HUES64 (cell line): ENCODE measurements around the gene AKAP13.

Source experiments
- H3K27ac ChIP-seq: 2 replicates; pipeline ENCODE4 v1.7.0; 2013; ENCODE audit warnings: low read depth, low read length, inconsistent platforms
- H3K27me3 ChIP-seq: 2 replicates; pipeline ENCODE4 v1.6.1; 2013; ENCODE audit warnings: mild to moderate bottlenecking, low read length; ENCODE audit not compliant: insufficient read depth
- H3K36me3 ChIP-seq: 2 replicates; pipeline ENCODE4 v1.6.1; 2013; ENCODE audit warnings: mild to moderate bottlenecking, low read length; ENCODE audit not compliant: insufficient read depth
- H3K4me1 ChIP-seq: 2 replicates; pipeline ENCODE4 v1.6.1; 2013; ENCODE audit warnings: mild to moderate bottlenecking, low read length, moderate library complexity; ENCODE audit not compliant: insufficient read depth
- H3K4me3 ChIP-seq: 2 replicates; pipeline ENCODE4 v1.5.1; 2013; ENCODE audit warnings: mild to moderate bottlenecking, low read length, moderate library complexity
- H3K9ac ChIP-seq: 2 replicates; pipeline ENCODE4 v1.6.1; 2013; ENCODE audit warnings: mild to moderate bottlenecking, low read depth, low read length
- H3K9me3 ChIP-seq: 2 replicates; pipeline ENCODE4 v1.6.1; 2013; ENCODE audit warnings: low read depth, low read length; ENCODE audit not compliant: insufficient read depth
- WGBS: fragments of 150-250, 120-280 bp; methylation state at CpG from one replicate; pipeline ENCODE4 v1.1.7; 2013; ENCODE audit warnings: missing lambda C conversion rate; 5-methylcytosine and 5-hydroxymethylcytosine counted together

The AKAP13 gene

GRCh38 chr15:85545752-85546151 is 165.3 kb downstream of the AKAP13 start:
- Histone ChIP-seq H3K4me3 (no peak overlapping the region), H3K36me3 (peaks cover 22% of the 10 kb centered on the region), H3K4me1 (peaks cover 16% of the 10 kb centered on the region), H3K27me3 (no peaks in the 10 kb centered on the region), H3K9me3 (no peaks in the 10 kb centered on the region), H3K27ac (no peak overlapping the region), H3K9ac (no peak overlapping the region)
- 97% methylated on average over 3 of the region's 3 CpGs for WGBS

- Histone ChIP-seq H3K4me1 (peaks cover 12% of the 10 kb centered on the region), H3K9me3 (no peaks in the 10 kb centered on the region), H3K4me3 (no peak overlapping the region), H3K27me3 (no peaks in the 10 kb centered on the region), H3K36me3 (peaks cover 22% of the 10 kb centered on the region), H3K9ac (no peak overlapping the region), H3K27ac (no peak overlapping the region)
- WGBS = 100% methylated on average over 1 of the region's 1 CpG
Measured at GRCh38 chr15:85547386-85547785, 167.0 kb downstream of the AKAP13 start.

DNA sequence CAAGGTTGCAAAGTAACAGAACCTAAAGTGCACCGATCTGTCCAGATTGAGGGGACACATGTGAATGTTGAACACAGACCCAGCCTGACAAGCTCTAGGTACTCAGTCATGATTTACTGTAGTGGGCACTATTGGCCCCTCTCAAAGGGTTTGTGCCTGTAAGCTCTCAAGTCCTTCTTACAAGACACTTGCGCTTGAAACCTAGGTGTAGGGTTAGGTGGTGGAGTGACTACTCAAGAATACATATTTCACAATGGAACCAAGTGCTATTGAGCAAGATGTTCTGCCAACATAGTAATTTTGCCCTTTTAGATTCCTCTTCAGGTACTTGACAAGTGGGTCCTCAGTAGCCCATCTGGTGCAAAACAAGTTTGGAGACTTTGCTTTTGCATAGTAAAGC is 169.9 kb downstream of the AKAP13 start:
- Histone ChIP-seq H3K27ac (no peak overlapping the region), H3K36me3 (peaks cover 17% of the 10 kb centered on the region), H3K4me1 (peaks cover 8% of the 10 kb centered on the region; the same call in 1 of the 2 replicates), H3K9me3 (peaks cover 5% of the 10 kb centered on the region; the same call in 1 of the 2 replicates), H3K27me3 (no peaks in the 10 kb centered on the region), H3K9ac (no peak overlapping the region), H3K4me3 (no peak overlapping the region)
- 48% methylated on average over 2 of the region's 2 CpGs for WGBS

- H3K9ac ChIP-seq = no peak overlapping the region
- H3K27me3 ChIP-seq = no peaks in the 10 kb centered on the region
- no peak overlapping the region for H3K4me3 ChIP-seq
- peaks cover 10% of the 10 kb centered on the region; the same call in 1 of the 2 replicates for H3K36me3 ChIP-seq
- H3K27ac ChIP-seq = no peak overlapping the region
- peaks cover 11% of the 10 kb centered on the region; the same call in 1 of the 2 replicates for H3K4me1 ChIP-seq
- WGBS = 98% methylated on average over 2 of the region's 3 CpGs
- peaks cover 5% of the 10 kb centered on the region; the same call in 1 of the 2 replicates for H3K9me3 ChIP-seq
Measured at GRCh38 chr15:85551221-85551832, 170.9 kb downstream of the AKAP13 start.

GRCh38 chr15:85554852-85555521 is 174.6 kb downstream of the AKAP13 start:
- H3K27ac ChIP-seq = no peak overlapping the region
- H3K36me3 ChIP-seq = peaks cover 10% of the 10 kb centered on the region; the same call in 1 of the 2 replicates
- H3K9me3 ChIP-seq = peaks cover 5% of the 10 kb centered on the region; the same call in 1 of the 2 replicates
- 94% methylated on average over 7 of the region's 7 CpGs for WGBS
- H3K4me3 ChIP-seq = no peak overlapping the region
- H3K4me1 ChIP-seq = peaks cover 28% of the 10 kb centered on the region
- H3K9ac ChIP-seq = no peak overlapping the region
- no peaks in the 10 kb centered on the region for H3K27me3 ChIP-seq

DNA sequence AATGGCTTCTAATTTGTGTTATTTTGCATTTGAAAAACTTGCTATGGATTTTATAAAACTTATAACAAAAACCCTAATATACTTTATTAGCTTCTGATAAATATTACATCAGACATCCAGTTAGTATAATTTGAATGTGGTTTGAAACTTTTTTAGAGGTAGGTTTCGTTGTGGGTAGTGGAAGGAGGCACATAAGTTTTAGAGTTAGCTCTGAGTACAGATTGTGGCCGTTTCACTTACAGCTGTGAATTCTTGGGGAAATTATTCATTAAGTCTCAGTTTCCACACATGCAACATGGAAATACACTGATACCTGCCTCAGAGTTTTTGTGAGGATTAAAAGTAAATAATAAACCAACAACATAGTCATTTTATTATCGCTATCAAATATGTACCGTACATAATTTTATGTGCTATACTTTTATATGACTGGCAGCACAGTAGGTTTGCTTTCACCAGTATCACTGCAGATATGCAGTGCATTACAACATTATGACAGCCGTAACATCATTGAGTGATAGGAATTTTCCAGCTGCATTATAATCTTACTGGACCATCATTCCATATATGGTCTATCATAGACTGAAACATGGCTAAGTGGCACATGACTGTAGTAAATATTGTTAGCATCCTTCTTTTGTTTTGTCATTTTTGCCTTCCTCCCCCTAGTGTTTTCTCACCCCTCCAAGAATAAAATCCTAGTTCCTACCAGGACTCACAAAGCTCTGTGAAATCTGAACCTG is 175.6 kb downstream of the AKAP13 start:
- Histone ChIP-seq H3K4me1 (peaks cover 28% of the 10 kb centered on the region), H3K4me3 (no peak overlapping the region), H3K36me3 (peaks cover 10% of the 10 kb centered on the region; the same call in 1 of the 2 replicates), H3K9me3 (peaks cover 5% of the 10 kb centered on the region; the same call in 1 of the 2 replicates), H3K27me3 (no peaks in the 10 kb centered on the region), H3K9ac (no peak overlapping the region), H3K27ac (no peak overlapping the region)
- WGBS = 94% methylated on average over 5 of the region's 5 CpGs

DNA sequence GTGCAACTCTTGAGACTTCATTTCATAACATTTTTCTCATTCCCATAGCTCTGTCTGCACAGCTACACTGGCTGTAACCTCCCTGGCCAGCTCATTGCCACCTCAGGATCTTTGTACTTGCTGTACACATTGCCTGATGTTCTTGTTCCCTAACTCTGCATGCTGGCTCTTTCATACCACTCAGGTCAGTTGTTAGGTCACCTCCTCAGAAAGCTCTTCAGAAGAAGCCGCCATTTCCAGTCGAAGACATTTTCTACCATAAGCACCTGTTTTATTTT is 176.2 kb downstream of the AKAP13 start:
- H3K4me3 ChIP-seq = no peak overlapping the region
- no peak overlapping the region for H3K9ac ChIP-seq
- H3K27me3 ChIP-seq = no peaks in the 10 kb centered on the region
- peaks cover 28% of the 10 kb centered on the region for H3K4me1 ChIP-seq
- peaks cover 10% of the 10 kb centered on the region; the same call in 1 of the 2 replicates for H3K36me3 ChIP-seq
- peaks cover 5% of the 10 kb centered on the region; the same call in 1 of the 2 replicates for H3K9me3 ChIP-seq
- H3K27ac ChIP-seq = no peak overlapping the region
- 100% methylated on average over 2 of the region's 2 CpGs for WGBS

- 98% methylated on average over 6 of the region's 6 CpGs for WGBS
- H3K9me3 ChIP-seq = peaks cover 5% of the 10 kb centered on the region; the same call in 1 of the 2 replicates
- peaks cover 10% of the 10 kb centered on the region; the same call in 1 of the 2 replicates for H3K36me3 ChIP-seq
- no peak overlapping the region for H3K4me3 ChIP-seq
- H3K27ac ChIP-seq = no peak overlapping the region
- H3K27me3 ChIP-seq = no peaks in the 10 kb centered on the region
- no peak overlapping the region for H3K9ac ChIP-seq
- H3K4me1 ChIP-seq = peaks cover 28% of the 10 kb centered on the region
Measured at GRCh38 chr15:85557385-85557784, 177.0 kb downstream of the AKAP13 start.

DNA sequence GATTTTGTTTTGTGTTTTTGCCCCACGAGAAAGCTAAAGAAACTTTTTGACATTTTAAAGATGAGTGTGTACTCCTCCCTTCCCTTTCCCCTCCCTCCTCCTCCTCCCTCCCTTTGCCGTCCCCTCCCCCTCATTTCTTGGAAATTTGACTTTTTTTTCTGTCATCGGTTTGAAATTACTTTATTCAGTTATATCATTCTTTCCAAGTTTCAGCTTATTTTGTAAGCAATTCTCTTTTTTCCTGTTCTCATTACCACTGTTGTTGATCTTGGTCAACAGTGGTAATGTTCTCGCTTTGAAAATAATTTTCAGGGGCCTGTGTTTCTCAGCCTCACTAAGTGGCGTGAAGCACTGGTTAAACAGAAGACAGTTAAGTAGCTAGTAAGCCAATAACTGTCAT is 178.4 kb downstream of the AKAP13 start:
- Histone ChIP-seq H3K9me3 (peaks cover 2% of the 10 kb centered on the region; the same call in 1 of the 2 replicates), H3K27ac (no peak overlapping the region), H3K36me3 (peaks cover 2% of the 10 kb centered on the region; the same call in 1 of the 2 replicates), H3K4me1 (peaks cover 37% of the 10 kb centered on the region), H3K4me3 (no peak overlapping the region), H3K9ac (no peak overlapping the region), H3K27me3 (no peaks in the 10 kb centered on the region)
- 87% methylated on average over 4 of the region's 5 CpGs for WGBS

DNA sequence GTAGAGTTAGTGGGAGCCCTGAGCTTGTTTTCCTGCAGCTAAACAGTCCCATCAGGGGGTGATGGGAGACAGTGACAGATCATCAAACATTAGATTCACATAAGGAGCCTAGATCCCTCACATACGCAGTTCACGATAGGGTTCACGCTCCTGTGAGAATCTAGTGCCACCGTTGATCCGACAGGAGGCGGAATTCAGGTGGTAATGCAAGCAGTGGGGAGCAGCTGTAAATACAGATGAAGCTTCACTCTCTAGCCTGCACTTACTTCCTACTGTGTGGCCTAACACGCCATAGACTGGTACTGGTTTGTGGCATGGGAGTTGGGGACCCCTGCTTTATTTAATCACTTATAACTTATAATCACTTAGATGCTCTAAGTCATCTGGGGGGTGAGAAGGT is 179.1 kb downstream of the AKAP13 start:
- no peaks in the 10 kb centered on the region; the same call in 1 of the 2 replicates for H3K36me3 ChIP-seq
- H3K9ac ChIP-seq = no peak overlapping the region
- H3K4me3 ChIP-seq = no peak overlapping the region
- no peaks in the 10 kb centered on the region for H3K9me3 ChIP-seq
- no peaks in the 10 kb centered on the region for H3K27me3 ChIP-seq
- peaks cover 37% of the 10 kb centered on the region for H3K4me1 ChIP-seq
- no peak overlapping the region for H3K27ac ChIP-seq
- WGBS = 76% methylated on average over 6 of the region's 7 CpGs

DNA sequence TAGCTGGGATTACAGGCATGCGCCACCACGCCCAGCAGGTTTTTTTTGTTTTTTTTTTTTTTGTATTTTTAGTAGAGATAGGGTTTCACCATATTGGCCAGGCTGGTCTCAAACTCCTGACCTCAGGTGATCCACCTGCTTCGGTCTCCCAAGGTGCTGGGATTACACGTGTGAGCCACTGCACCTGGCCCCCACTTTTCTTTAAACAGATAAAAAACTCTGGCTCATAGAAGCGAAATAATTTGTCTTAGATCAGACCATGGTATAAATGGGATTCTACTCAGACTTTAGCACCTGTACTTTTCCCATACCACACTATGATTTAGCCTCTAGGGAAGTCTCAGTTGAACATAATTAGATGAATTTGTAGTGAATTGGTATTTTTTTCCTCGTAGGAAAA is 182.4 kb downstream of the AKAP13 start:
- Histone ChIP-seq H3K9ac (no peak overlapping the region), H3K4me1 (peaks cover 35% of the 10 kb centered on the region), H3K9me3 (no peaks in the 10 kb centered on the region), H3K27ac (no peak overlapping the region), H3K27me3 (no peaks in the 10 kb centered on the region), H3K4me3 (no peak overlapping the region), H3K36me3 (no peaks in the 10 kb centered on the region; the same call in 1 of the 2 replicates)
- 94% methylated on average over 6 of the region's 6 CpGs for WGBS
